OCI-LY3 (cell line): Measurements from ENCODE around the gene VPS54.

Experiments used
- EZH2phosphoT487 ChIP-seq: fragments of 200-600 bp; shearing (Covaris generic); IDR thresholded peaks from 2 replicates; pipeline ENCODE4 v1.6.1; 2018; ENCODE audit warnings: antibody characterized with exemption, mixed run types, low read depth
- TF ChIP-seq, protein P1 (sequence below): fragments of 200-600, 300-600 bp; sonication (generic); IDR thresholded peaks from 2 replicates; pipeline ENCODE4 v1.5.1; 2014; ENCODE audit warnings: antibody characterized with exemption, low read length, low read depth

GRCh38 chr2:63870679-63871078, 148.5 kb downstream of the VPS54 start:
- TF ChIP-seq, protein P1, sequence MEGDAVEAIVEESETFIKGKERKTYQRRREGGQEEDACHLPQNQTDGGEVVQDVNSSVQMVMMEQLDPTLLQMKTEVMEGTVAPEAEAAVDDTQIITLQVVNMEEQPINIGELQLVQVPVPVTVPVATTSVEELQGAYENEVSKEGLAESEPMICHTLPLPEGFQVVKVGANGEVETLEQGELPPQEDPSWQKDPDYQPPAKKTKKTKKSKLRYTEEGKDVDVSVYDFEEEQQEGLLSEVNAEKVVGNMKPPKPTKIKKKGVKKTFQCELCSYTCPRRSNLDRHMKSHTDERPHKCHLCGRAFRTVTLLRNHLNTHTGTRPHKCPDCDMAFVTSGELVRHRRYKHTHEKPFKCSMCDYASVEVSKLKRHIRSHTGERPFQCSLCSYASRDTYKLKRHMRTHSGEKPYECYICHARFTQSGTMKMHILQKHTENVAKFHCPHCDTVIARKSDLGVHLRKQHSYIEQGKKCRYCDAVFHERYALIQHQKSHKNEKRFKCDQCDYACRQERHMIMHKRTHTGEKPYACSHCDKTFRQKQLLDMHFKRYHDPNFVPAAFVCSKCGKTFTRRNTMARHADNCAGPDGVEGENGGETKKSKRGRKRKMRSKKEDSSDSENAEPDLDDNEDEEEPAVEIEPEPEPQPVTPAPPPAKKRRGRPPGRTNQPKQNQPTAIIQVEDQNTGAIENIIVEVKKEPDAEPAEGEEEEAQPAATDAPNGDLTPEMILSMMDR: no peak
- TF ChIP-seq EZH2phosphoT487: no peak
